ENCODE data around the gene CDK4. TPM values are rescaled to one million over a fixed set of nuclear protein-coding genes. Genes with fewer than 3 reads are reported as not detected.

CDK4 gene
- total RNA-seq (2021): 217 and 218 TPM in 2 replicates
- long read RNA-seq, transcript CDK4-201 (8 exons, 2,076 nt): major isoform, 1,264 of 1,360 reads
- long read RNA-seq, transcript CDK4-203 (7 exons, 776 nt): minor isoform, 28 of 1,360 reads
- long read RNA-seq, partial matches to known transcripts: 15 of 1,360 reads
- long read RNA-seq, other reads (novel, unspliced or antisense): 53 of 1,360 reads

DNA sequence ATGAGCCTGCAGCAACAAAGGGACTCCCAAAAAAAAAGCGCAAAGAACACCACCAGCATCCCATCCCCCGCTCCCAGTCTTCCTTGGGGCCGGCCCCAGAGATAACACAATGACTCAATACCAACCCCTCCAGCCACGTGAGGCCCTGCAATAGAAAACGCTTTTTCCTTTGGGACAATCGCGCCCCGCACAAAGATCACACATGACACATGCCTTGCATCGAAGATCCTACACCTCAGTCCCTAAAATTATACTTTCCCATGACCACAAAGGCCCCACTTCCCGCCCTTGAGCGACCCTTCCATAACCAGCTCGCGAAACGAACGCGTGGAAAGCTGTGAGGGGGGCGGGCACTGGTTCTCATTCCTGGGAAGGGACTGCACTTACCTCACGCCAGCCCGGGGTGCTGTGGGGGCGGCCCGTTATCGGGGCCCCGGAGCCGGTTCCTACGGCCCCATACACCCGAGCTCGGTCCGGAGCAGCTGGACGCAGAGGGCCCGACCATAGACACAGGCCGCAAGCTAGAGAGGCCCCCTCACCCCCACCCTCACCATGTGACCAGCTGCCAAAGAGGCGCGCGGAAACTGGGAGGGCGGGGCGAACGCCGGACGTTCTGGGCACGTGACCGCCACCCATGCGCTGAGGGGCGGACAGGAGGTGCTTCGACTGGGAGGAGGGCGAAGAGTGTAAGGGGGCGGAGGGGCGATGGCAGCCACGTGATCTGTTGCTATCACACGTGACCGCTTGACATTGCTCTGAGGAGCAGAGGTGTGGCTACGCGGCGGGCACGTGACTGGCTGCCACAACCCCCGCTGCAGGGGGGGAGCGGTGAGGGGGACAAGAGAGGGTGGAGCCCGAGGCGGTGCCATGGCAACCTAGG is at the start of gene CDK4:
TSS of gene CDK4 (minus strand) at position 523 of the 880 bp plus-strand sequence. CDS start 593 bp downstream, outside the sequence.
- H3K4me1 Mint-ChIP-seq: peaks cover 43 to 44% of the 10 kb centered on the region in 2 experiments
- DNase-seq: peak; percentile 100
- peak within 1 kb of the TSS; percentile 96 to 98 for H3K4me3 Mint-ChIP-seq
- peak within 1 kb of the TSS; percentile 83 for H3K4me2 ChIP-seq (ENCODE audit: insufficient read depth, insufficient read length, low read length)
- H3K4ac ChIP-seq (ENCODE audit: low read depth, low read length): no peak within 1 kb of the TSS
- H3K9me3 Mint-ChIP-seq: peaks cover 0 to 2% of the 10 kb centered on the region in 2 experiments; a peak in 2 of 5 replicates
- peaks cover 13% of the 10 kb centered on the region; the same call in 1 of the 2 replicates for H3K79me2 ChIP-seq (ENCODE audit: insufficient read depth, low read length)
- no peak within 1 kb of the TSS for H3K56ac ChIP-seq (ENCODE audit: insufficient read length, low read depth, low read length)
- H4K91ac ChIP-seq (ENCODE audit: insufficient read length, low read depth, low read length): no peak within 1 kb of the TSS
- H2BK12ac ChIP-seq (ENCODE audit: insufficient read length, low read depth, low read length): no peak within 1 kb of the TSS
- peak within 1 kb of the TSS; percentile 87 for H3K14ac ChIP-seq (ENCODE audit: insufficient read depth, low read length)
- no peak within 1 kb of the TSS for H4K8ac ChIP-seq (replicated peaks; ENCODE audit: insufficient read length, low read depth, low read length)
- H3K79me1 ChIP-seq (ENCODE audit: insufficient read depth, low read depth, low read length, poor library complexity, severe bottlenecking): no peaks in the 10 kb centered on the region
- no peak for TF ChIP-seq CTCF (conservative IDR thresholded peaks at IDR 0.05)
- H4K20me1 ChIP-seq (ENCODE audit: control insufficient read depth, insufficient read depth, insufficient read length): no peaks in the 10 kb centered on the region
- H2AFZ ChIP-seq (ENCODE audit: low read length): no peak within 1 kb of the TSS
- peak within 1 kb of the TSS; percentile 82 to 100 (median 98) for H3K27ac Mint-ChIP-seq
- WGBS (ENCODE audit: extremely low coverage, insufficient read length, low lambda C conversion rate): no CpG with 5 or more reads among the region's 58 CpGs
- H2AK5ac ChIP-seq (ENCODE audit: insufficient read length, low read length): peak within 1 kb of the TSS; percentile 52
- H3K4me1 ChIP-seq (ENCODE audit: insufficient read depth, low read length): 0 out of 2 replicates have a peak, but pooled peaks cover 7% of the 10 kb centered on the region
- H2BK120ac ChIP-seq (ENCODE audit: low read depth, low read length, poor library complexity, severe bottlenecking): no peak within 1 kb of the TSS
- no peak within 1 kb of the TSS for H2BK20ac ChIP-seq (ENCODE audit: low read depth, low read length, poor library complexity, severe bottlenecking)
- peaks cover 17% of the 10 kb centered on the region for H3K23me2 ChIP-seq (ENCODE audit: insufficient read length, low read depth, low read length, poor library complexity, severe bottlenecking)
- no peak within 1 kb of the TSS for H3K27ac ChIP-seq (ENCODE audit: insufficient read length, low read depth, low read length)
- H2BK15ac ChIP-seq (ENCODE audit: low read depth, low read length): no peak within 1 kb of the TSS
- peak within 1 kb of the TSS; percentile 94 for H3K9ac ChIP-seq (ENCODE audit: extremely low read depth, insufficient read length, low read length)
- no peak within 1 kb of the TSS for H3K23ac ChIP-seq (ENCODE audit: insufficient read length, low read depth, low read length)
- peak within 1 kb of the TSS; percentile 44 for H4K5ac ChIP-seq (ENCODE audit: insufficient read length, low read depth, low read length)
- no peak within 1 kb of the TSS for H2BK5ac ChIP-seq (ENCODE audit: insufficient read length, low read length)
- H3K36me3 Mint-ChIP-seq (ENCODE audit: insufficient read depth in 1 of 3, low read depth in 3 of 3): peaks cover 35 to 49% (median 45%) of the 10 kb centered on the region in 3 experiments
- H3T11ph ChIP-seq (ENCODE audit: low read length): no peak within 1 kb of the TSS
- peaks cover 18% of the 10 kb centered on the region for H3K27me3 Mint-ChIP-seq (ENCODE audit: low read depth)
- peaks cover 11% of the 10 kb centered on the region for H3K27me3 ChIP-seq (ENCODE audit: insufficient read depth, low read length)
- peak within 1 kb of the TSS; percentile 50 for H3K18ac ChIP-seq (ENCODE audit: insufficient read length, low read depth, low read length)
- no peaks in the 10 kb centered on the region for H3K9me3 ChIP-seq (ENCODE audit: control insufficient read depth, low read depth, low read length)

All from H9 (cell line).